SIG-M5 treated with dmso at 0.1 percent for 504 hours (cell line): ENCODE measurements around the gene C4BPB.

Experiments
- DNase-seq: peaks from one replicate; lab custom pipeline; 2025; ENCODE audit not compliant: unreplicated experiment; lab: John Stamatoyannopoulos, UW

The C4BPB gene

DNA sequence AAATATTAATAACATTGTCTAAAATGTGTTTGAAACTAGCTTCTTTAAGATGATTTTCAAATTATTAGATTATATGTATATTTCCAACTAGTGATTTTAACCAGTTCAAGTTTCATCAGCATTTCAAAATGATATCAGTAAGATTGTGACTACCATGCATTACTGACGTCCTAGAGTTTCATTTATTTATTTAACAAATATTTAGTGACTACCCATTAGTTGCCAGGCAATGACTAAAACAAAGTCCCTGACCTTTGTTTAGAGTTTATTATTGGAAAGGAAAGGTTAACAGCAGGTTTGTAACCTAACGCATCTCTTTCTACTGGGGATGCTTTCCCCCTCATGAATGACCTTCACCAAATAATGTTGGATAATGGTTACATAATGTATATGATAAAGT is 7.6 kb upstream of the C4BPB start:
- DNase-seq: no peak

DNA sequence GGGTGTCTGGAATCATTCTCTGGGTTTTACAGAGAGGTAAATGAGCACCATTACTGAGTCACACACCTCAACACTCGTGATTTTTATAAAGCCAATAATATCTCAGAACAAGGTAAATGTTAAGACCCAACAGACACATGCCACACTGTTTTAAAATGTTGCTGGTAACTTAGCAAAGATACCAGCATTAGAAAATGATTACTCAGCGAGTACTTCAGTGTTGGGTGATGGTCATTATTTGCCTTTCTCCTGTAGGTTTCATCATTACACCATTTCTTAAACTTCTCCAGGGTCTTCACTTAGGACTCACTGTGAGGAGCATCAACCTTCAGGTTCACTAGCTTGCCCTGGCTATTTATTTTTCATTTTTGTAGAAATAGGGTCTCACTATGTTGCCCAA is 6.9 kb upstream of the C4BPB start:
- DNase-seq: no peak

DNA sequence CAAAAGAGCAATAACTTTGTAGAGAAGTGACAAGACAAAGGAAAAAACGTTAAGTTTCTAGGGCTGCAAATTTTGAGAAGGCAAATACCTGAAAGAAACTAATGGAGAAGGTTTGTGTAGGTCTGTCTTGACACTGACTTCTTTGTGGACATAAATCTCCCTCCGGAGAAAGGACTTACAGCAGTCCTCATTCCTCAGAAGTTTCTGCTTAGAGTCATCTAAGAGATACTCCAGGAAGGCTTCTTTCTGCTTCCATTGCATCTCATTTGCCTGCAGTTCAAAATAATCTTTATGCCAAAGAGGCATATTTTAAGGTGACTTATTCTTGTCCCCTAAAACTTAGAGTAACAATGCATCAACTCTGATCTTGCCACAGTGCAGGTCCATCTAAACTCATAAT is 4.4 kb upstream of the C4BPB start:
- no peak for DNase-seq

DNA sequence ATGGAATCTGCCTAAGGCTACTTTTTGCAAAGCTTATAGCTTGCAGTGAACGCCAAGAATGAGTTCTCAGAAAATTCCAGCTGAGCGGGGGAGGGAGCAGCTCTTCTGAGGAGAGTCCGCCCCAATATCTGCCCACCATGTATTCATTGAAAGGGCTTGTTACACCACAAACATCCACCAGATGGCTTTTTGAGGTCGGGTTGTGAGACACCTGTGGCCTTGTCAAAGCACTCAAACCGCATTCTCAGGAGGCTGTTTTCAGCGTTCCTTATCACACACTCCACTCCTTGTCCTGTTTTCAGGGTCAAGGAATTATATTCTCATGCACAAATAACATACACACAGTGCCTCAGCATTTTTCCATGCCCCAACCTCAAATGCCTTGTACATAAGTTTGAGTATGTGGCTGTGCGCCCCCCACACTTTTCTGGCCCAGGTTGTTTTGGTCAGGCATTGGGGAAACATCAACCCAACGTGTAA is 3.9 kb upstream of the C4BPB start:
- peak; percentile 77 for DNase-seq

DNA sequence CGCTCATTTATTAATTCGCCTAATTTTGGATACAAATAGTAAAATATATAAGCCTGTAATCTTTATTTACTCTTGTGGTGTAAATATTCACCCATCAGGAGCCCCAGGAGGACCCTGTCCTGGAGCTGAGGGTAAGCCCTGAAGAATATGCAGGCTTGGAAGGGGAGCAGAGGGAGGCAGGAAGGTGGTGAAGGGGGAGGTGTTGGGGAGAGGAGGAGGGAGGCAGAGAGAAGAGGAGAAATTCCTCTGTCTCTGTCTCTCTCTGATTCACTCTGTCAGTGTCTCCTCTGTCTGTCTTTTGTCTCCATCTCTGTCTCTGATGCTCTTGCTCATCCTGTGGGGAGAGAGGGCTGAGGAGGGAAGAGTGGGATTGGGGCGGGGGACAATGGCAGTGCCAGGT is 2.8 kb upstream of the C4BPB start:
- no peak for DNase-seq

DNA sequence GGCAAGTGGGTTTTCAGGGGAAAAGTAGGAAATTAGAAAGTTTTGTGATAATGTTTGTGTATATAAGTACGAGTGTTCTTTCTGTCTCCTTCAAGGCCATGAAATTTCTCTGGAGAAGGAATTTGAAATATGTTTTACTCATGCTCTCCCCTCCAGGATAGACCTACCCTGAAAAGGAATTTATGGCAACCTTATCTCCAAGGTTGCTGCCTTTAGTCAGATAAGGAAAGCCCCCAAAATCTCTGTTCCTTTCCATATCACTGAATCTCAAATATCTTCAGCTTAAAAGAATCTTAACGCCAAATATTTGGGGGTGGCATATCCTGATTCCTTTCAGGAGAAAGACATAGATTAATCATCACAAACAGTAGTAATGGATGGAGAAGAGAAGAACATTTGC is 499 bp upstream of the C4BPB start:
- no peak for DNase-seq

DNA sequence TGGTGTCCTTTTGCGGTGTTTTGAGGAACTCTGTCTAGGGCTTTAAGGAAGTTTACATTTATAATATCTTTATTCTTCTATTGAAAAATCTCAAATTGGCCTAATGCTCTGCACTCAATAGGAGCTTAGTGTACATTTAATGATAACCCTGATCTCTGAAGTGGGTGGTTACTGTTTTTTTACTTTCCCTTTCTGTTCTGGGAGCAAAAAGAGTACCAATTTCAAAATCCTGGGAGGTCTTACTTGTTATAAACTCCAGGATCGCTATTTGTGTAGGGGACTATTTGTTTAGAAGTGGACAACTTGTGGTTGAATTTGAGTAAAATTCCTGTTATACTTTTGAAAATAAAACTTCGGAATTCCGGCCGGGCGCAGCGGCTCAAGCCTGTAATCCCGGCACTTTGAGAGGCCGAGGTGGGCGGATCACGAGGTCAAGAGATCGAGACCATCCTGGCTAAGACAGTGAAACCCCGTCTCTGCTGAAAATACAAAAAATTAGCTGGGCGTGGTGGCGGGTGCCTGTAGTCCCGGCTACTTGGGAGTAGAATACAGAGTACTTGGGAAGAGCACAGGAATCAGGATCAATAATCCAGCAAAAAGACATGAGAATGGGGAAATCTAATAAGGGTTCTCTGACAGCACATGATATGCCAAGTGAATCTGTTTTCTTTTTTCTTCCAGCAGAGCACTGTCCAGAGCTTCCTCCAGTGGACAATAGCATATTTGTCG is 1.1 kb downstream of the C4BPB start:
- DNase-seq: no peak

DNA sequence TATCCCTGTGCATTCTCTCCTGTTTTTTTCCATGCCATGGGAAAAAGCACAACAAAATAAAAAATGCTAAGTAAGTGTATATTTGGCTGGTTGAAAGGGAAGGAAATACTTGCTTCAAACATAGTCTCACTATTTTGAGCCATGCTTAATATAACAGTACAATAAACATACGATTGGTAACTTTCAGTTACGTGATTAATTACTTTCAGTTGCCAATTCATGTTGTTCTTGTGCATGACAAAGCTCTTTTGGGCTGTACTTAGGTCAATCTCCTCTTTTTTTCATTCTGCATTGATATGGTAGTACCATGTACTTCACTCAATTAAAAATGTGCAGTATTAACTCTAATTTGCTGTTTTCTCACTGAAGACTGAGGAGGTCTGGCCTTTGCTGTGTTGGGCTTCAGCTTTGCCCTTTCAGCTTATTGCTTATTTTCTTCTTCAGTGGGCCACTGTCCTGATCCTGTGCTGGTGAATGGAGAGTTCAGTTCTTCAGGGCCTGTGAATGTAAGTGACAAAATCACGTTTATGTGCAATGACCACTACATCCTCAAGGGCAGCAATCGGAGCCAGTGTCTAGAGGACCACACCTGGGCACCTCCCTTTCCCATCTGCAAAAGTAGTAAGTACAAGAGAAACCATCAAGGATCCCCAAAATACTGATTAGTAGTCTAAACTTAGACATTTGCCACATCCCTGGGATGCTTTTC is 2.7 kb downstream of the C4BPB start:
- DNase-seq: no peak

DNA sequence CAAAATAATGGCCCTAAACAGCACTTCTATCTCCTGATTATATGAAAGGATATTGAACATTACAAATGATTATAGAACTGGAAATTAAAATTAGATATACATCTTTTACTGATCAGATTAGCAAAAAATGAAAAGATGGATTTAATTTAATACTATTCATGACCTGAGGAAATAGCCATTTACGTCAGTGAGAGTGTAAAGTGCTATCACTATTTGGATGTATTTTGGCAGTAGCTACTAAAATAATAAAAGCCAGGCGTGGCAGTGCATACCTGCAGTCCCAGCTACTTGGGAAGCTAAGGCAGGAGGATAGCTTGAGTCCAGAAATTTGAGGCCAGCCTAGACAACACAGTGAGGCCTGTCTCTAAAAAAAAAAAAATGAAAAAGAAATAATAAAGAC is 5.3 kb downstream of the C4BPB start:
- DNase-seq: no peak

DNA sequence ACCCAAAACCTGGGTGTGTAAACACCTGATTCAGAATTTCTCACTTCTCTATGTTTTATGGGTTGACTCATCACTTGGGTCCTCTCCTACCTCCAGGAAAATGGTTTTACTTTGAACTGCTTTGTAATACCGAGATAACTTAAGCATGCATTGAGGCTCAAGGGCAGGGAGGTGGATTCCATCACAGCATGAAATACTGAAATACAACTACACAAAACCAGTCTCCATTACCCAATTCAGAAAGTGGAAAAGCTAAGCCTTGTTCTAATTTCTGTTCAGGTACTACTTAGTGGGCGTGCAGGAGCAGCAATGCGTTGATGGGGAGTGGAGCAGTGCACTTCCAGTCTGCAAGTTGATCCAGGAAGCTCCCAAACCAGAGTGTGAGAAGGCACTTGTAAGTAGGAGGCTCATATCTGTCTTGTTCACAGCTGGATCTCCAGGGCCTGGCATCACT is 9.2 kb downstream of the C4BPB start:
- no peak for DNase-seq

DNA sequence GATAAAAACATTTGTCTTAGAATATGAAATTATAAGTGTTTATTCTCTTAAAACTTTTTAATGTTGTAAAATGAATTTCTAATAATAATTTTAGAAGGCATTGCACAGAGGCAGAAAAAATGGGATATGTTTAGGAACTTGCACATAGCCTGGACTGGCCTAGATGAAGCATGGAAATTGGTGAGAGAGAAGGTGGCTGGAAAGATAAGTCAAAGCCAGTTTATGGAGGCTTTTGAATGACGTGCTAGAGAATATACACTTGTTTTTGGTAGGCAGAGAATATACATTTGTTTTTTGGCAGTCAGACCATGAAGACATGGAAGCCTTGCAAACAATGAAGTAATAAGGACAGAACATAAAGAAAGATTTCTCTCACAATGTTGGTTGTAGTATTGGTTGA is 13.1 kb downstream of the C4BPB start:
- no peak for DNase-seq

DNA sequence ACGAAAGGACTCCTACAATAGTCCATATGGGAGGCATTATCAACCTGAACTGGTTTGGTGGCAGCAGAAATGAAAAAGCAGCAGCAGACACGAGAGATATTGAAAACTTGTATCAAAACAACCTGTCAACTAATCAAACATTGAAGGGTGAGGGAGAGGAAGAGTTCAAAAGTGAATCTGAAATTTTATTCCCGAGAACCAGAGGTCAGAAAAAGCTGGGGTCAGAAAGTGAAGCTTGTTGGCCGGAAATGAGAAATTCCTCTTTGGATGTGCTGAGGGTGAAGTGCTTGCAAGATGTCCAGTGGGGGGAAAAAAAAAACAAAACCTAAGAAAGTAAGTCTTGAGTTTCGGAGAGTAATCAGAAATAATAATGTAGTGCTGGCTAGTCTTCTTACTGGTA is 13.5 kb downstream of the C4BPB start:
- DNase-seq: no peak

DNA sequence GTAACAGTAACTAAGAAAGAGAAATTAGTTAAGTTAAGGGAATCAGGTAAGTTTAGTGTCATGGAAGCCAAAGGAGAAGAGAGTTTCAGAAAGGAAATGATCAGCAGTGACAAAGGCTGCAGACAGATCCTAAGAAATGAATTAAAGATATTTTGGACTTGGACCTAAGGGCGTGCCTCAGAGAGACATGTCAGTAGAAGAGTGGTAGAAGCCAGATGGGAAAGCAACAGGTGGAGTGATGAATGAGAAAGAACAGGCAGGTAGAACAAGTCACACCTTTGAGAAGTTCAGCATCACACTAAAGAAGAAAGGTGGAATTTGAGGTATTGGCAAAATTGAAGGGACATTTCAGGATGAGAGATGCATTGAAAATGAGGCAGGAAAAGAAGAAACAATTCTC is 14.0 kb downstream of the C4BPB start:
- DNase-seq: no peak

DNA sequence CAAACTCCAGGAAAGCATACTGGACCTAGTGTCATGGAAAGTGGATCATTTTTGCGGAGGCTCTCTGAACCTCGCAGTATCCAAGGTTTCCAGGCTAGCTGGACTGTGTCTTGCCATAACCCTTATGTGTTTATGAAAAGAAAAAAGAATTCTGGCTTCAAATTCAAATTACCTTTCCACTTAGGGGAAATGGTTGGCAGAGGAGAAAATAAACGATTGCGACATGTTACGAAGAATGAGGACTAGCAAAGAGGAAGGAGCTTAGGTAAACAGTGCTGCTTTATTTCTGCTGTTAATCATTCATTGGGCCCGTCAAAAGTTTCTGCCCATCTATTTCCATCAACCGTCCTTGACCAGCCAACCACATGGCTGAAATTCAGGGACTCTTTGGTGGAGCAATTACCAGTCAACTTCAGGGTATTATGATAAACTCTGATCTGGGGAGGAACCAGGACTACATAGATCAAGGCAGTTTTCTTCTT is 15.3 kb downstream of the C4BPB start, which contains the start of gene C4BPA:
TSS of gene C4BPA (plus strand) at position 342 of the 482 bp plus-strand sequence. CDS start 8,793 bp downstream, outside the sequence.
- DNase-seq: peak; percentile 47

DNA sequence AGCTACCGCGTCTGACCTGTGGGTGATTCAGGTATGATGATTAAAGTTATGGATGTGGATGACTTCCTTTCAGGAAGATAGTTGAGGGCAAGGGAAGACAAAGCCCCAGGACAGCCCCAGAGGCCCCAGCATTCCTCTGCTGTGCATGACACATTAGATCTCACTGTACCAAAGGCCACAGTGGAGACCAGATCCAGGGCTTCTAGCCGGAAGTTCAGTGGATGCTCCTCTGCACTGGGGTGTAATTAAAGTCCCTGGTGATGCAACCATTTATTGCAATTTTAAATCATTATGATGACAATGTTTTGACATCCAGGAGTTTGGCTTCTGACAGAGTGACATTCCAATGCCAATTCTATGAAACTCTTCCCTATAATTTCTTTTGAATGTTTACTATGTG is 20.3 kb downstream of the C4BPB start:
- no peak for DNase-seq

DNA sequence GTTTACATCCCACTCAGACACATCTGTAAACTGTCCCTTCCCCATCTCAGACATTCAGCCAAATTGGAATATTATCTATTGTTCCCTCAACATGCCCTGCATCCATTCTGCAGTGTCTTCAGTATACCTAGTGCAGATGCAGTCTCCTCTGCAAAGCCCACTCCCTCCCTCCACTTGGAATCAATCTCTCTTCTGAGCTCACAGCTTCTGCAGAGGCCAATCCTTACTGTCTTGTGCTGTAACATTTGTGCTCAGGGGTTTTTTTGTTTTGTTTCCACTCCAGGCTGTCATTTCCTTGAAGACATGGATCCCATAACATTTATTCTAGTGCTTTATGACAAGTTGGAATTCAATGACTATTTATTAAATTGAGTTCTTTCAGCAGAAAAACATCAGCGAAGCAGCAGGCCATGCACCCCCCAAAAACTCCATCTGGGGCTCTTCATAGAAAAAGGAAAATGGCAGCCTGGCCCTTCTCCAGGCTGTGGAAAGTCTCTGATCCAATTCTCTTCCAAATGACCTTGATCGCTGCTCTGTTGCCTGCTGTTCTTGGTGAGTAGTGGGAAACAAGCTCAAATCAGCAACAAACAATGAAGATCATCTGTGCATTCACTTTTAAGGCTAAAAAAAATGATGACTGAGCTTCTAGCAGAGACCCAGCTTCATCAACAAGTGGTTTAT is 24.1 kb downstream of the C4BPB start:
- no peak for DNase-seq

DNA sequence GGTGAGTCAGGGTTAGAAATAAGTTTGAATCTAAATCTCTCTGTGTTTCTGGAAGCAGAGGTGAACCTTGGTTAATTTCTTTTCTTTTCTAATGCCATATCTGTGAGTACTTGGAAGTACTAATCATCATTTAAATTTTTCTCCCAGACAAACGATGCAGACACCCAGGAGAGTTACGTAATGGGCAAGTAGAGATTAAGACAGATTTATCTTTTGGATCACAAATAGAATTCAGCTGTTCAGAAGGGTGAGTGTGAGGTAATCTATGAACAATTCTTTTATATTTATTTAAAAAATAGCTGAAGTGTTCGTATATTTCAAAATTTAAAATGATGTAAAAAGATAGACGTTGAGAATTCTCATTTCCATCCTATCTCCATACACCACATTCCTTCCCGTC is 26.6 kb downstream of the C4BPB start:
- no peak for DNase-seq

DNA sequence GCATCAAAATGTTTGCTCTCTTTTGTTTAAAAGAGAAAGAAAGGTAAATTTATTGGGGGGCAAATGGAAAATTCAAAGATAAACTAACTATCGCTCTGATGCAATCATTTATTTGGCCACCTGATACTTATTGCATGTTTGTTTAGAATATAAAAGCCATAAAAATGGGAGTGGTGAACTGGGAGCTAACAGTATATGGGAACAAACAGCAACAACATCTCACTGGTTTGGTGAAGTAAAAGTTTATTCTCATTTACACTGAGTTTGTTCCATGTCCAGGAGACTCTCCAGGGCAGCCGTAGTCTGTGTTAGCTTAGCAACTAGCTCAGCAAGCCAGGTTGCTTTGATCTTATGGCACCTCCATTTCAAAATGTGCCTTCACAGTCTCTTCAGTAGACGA is 35.7 kb downstream of the C4BPB start:
- DNase-seq: no peak

DNA sequence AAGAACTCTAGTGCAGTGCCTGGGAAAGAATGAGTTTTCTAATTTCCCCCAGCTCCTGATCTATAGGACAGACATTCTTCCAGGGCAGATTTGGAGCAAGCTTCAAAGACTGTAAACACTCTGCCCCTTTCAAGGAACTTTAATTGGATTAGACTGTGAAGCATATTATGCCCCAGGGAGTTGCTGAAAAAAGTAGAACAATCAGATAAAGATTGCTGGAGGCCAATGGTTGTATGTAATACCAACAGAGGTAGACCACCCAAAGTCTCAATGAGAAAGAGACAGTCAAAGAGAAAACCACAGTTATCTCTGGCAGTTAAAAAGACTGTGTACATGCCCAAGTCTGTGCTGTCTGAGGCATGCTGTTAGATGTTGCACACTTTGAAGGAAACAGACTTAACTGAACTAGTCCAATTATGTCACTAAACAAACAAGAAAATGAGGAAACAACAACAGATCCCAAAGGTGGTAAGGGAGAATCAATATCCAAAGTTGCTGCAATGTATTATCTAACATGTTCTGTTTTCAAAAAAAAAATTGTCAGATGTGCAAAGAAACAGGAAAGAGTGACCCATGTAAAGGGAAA is 39.8 kb downstream of the C4BPB start:
- DNase-seq: no peak

DNA sequence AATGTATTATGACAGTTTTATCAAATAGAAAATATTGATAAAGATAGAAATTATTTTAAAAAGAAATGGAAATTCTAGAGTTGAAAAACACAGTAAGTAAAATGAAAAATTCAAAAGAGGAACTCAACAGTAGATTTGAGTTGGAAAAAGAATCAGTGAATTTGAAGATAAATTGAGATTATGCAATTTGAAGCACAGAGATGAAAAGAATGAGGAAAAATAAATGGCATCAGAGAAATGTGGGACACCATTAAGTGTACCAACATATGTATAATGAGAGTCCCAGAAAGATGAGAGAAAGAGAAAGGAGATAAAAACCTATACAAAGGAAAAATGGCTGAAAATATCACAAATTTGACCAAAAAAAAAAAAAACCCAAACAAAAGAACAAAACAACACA is 40.4 kb downstream of the C4BPB start:
- DNase-seq: no peak

DNA sequence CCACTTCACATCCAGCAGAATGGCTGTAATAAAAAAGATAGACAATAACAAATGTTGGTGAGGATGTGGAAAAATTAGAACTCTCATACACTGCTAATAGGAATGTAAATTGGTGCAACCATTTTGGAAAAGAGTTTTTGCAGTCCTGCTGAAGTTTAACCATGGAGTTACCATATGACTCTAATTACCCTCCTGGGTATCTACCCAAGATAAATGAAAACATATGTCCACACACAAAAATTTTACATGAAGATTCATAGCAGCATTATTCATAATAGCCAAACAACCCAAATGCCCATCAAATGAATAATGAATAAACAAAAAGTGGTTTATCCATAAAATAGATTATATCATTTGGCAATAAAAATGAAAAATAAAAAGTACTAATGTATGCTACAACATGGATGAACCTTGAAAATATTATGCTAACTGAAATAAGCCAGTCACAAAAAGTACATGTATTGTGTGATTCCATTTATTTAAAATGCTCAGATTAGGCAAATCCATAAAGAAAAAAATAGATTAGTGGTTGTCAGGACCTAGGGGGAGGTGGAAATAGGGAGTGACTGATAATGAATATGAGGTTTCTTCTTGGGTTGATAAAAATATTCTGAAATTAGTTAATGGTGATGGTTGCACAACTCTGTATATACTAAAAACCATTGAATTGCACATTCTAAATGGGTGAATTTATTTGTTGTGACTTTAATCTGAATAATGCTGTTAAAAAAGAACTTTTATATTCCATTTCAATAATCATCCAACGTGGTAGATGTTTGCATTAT is 41.8 kb downstream of the C4BPB start:
- no peak for DNase-seq
